GM23248 (cell line): ENCODE data around the gene ARRB1. TPM values are rescaled to one million over a fixed set of nuclear protein-coding genes. Genes with fewer than 3 reads are reported as not detected.
"Not testable (repeated sequence)": the region's sequence is repeated elsewhere in the genome, so short reads cannot be mapped to it uniquely, and the experiment has no call there.

Experiments
- DNase-seq: peaks from one replicate; pipeline ENCODE4 v3.0.0-alpha.2; 2015
- H2AFZ ChIP-seq: fragments of 200-600 bp; sonication (generic); 2 replicates; pipeline ENCODE4 v1.6.1; 2016; ENCODE audit warnings: antibody characterized with exemption
- H3F3A ChIP-seq: fragments of 200-600 bp; sonication (generic); 2 replicates; pipeline ENCODE4 v1.6.1; 2016; ENCODE audit warnings: mild to moderate bottlenecking, antibody characterized with exemption, mixed run types; ENCODE audit not compliant: insufficient read depth
- H3K27ac ChIP-seq: fragments of 200-600 bp; sonication (generic); 2 replicates; pipeline ENCODE4 v1.5.1; 2016; ENCODE audit warnings: mild to moderate bottlenecking
- H3K27me3 ChIP-seq: fragments of 200-600 bp; sonication (generic); replicated peaks from 2 replicates; pipeline ENCODE4 v1.6.1; 2016; ENCODE audit warnings: mild to moderate bottlenecking; ENCODE audit not compliant: insufficient read depth
- H3K36me3 ChIP-seq: fragments of 200-600 bp; sonication (generic); 2 replicates; pipeline ENCODE4 v1.6.1; 2016; ENCODE audit warnings: low read depth, mild to moderate bottlenecking
- H3K4me1 ChIP-seq: fragments of 200-600 bp; sonication (generic); 2 replicates; pipeline ENCODE4 v1.6.1; 2016; ENCODE audit warnings: mild to moderate bottlenecking; ENCODE audit not compliant: insufficient read depth
- H3K4me2 ChIP-seq: fragments of 200-600 bp; sonication (generic); one replicate; pipeline ENCODE4 v1.6.1; 2016; ENCODE audit warnings: mild to moderate bottlenecking; ENCODE audit not compliant: unreplicated experiment
- H3K4me3 ChIP-seq: fragments of 200-600 bp; sonication (generic); 2 replicates; pipeline ENCODE4 v1.5.1; 2016; ENCODE audit warnings: mild to moderate bottlenecking
- H3K79me2 ChIP-seq: fragments of 200-600 bp; sonication (generic); 2 replicates; pipeline ENCODE4 v1.6.1; 2016; ENCODE audit warnings: mild to moderate bottlenecking; ENCODE audit not compliant: insufficient read depth
- H3K9ac ChIP-seq: fragments of 200-600 bp; sonication (generic); 2 replicates; pipeline ENCODE4 v1.6.1; 2016; ENCODE audit warnings: mild to moderate bottlenecking
- H3K9me2 ChIP-seq: fragments of 200-600 bp; sonication (generic); 2 replicates; pipeline ENCODE4 v1.6.1; 2016; ENCODE audit warnings: mixed run types, mild to moderate bottlenecking, moderate library complexity; ENCODE audit not compliant: insufficient read depth
- H3K9me3 ChIP-seq: fragments of 200-600 bp; sonication (generic); one replicate; pipeline ENCODE4 v1.6.1; 2017; ENCODE audit warnings: low read depth
- H4K20me1 ChIP-seq: fragments of 200-600 bp; sonication (generic); 2 replicates; pipeline ENCODE4 v1.6.0; 2016; ENCODE audit not compliant: insufficient read depth
- EZH2 ChIP-seq: fragments of 200-600 bp; sonication (generic); IDR thresholded peaks from 2 replicates; pipeline ENCODE4 v1.6.1; 2018; ENCODE audit warnings: antibody characterized with exemption, mild to moderate bottlenecking; ENCODE audit not compliant: insufficient read depth, poor library complexity, severe bottlenecking
- EZH2phosphoT487 ChIP-seq: fragments of 200-600 bp; sonication (generic); IDR thresholded peaks from 2 replicates; pipeline ENCODE4 v1.6.1; 2018; ENCODE audit warnings: antibody characterized with exemption, moderate library complexity, mild to moderate bottlenecking, low read depth; ENCODE audit not compliant: insufficient read depth
- WGBS, 2 experiments: methylation state at CpG; one replicate each; pipeline ENCODE4 v1.1.6; 2015 to 2017; ENCODE audit warnings: low lambda C conversion rate in 2 of 2, low coverage in 1 of 2; ENCODE audit errors: missing lambda C conversion rate in 2 of 2; 5-methylcytosine and 5-hydroxymethylcytosine counted together
- in situ Hi-C: fragments of 300-500 bp; cut with MboI; formaldehyde crosslinking; loops from 2 replicates; pipeline ENCODE4 v1.15.0; 2020
- polyA plus RNA-seq: library from polyadenylated mRNA; unstranded; fragments of >200 nt; fragmentation: Nextera tagmentation; extraction: Ambion mirVana; gene quantifications from 2 replicates; pipeline ENCODE4 v1.2.1, GENCODE V29; 2016
- total RNA-seq: library from RNA; depleted of rRNA; stranded (reverse); fragments of >200 nt; shearing (Covaris generic); gene quantifications from 2 replicates; pipeline ENCODE4 v1.2.3, GENCODE V29; 2014

Gene ARRB1
- total and polyA plus RNA-seq, 2 experiments from 2014 or later: 2.0 to 3.1 TPM

GRCh38 chr11:75369560-75370255 lies 18.2 kb upstream of the ARRB1 start:
- no peak overlapping the region for H2AFZ ChIP-seq
- no peaks in the 10 kb centered on the region for H3K9me2 ChIP-seq
- H3K4me3 ChIP-seq: no peak overlapping the region
- H3K4me1 ChIP-seq: peaks cover 11% of the 10 kb centered on the region
- H3K9ac ChIP-seq: no peak overlapping the region
- whole genome bisulfite sequencing, 2 experiments: 83 to 85% methylated on average over 6 of the region's 6 CpGs
- H4K20me1 ChIP-seq: no peaks in the 10 kb centered on the region
- H3K9me3 ChIP-seq: no peaks in the 10 kb centered on the region
- DNase-seq: no peak
- no peaks in the 10 kb centered on the region for H3K79me2 ChIP-seq
- H3K27ac ChIP-seq: no peak overlapping the region
- in situ Hi-C loops: no loop called here
- peaks cover 11% of the 10 kb centered on the region for H3F3A ChIP-seq
- H3K36me3 ChIP-seq: no peaks in the 10 kb centered on the region
- TF ChIP-seq EZH2phosphoT487 (no peak), EZH2 (no peak)
- peaks cover 5% of the 10 kb centered on the region; the same call in 1 of the 2 replicates for H3K27me3 ChIP-seq
- no peak overlapping the region for H3K4me2 ChIP-seq

GRCh38 chr11:75366826-75367225 lies 15.4 kb upstream of the ARRB1 start:
- 91 to 93% methylated on average over 5 of the region's 5 CpGs for WGBS, 2 experiments
- H3K9me3 ChIP-seq, DNase-seq, H3K27ac ChIP-seq, H2AFZ ChIP-seq, in situ Hi-C loops, H3F3A ChIP-seq, H3K4me3 ChIP-seq, H3K4me2 ChIP-seq, H3K27me3 ChIP-seq, H3K36me3 ChIP-seq, H3K9ac ChIP-seq, H3K9me2 ChIP-seq, H4K20me1 ChIP-seq, H3K4me1 ChIP-seq, H3K79me2 ChIP-seq: not testable (repeated sequence)

GRCh38 chr11:75365711-75366181 lies 14.3 kb upstream of the ARRB1 start:
- no peaks in the 10 kb centered on the region for H3K79me2 ChIP-seq
- no peak overlapping the region for H2AFZ ChIP-seq
- TF ChIP-seq EZH2 (no peak), EZH2phosphoT487 (no peak)
- peaks cover 3% of the 10 kb centered on the region; the same call in 1 of the 2 replicates for H3K27me3 ChIP-seq
- no peaks in the 10 kb centered on the region for H3K36me3 ChIP-seq
- H3K9me3 ChIP-seq: no peaks in the 10 kb centered on the region
- H3F3A ChIP-seq: peaks cover 7% of the 10 kb centered on the region; the same call in 1 of the 2 replicates
- no peak overlapping the region for H3K4me3 ChIP-seq
- H3K9me2 ChIP-seq: no peaks in the 10 kb centered on the region
- no peak overlapping the region for H3K27ac ChIP-seq
- peak; percentile 78 for DNase-seq
- in situ Hi-C loops: no loop called here
- H3K9ac ChIP-seq: no peak overlapping the region
- WGBS, 2 experiments: 48 to 51% methylated on average over 2 of the region's 2 CpGs
- no peak overlapping the region for H3K4me2 ChIP-seq
- H4K20me1 ChIP-seq: no peaks in the 10 kb centered on the region
- H3K4me1 ChIP-seq: peaks cover 3% of the 10 kb centered on the region; the same call in 1 of the 2 replicates

- H3K9me3 ChIP-seq, H3F3A ChIP-seq, H4K20me1 ChIP-seq, H3K4me1 ChIP-seq, H3K9ac ChIP-seq, H3K36me3 ChIP-seq, H3K27me3 ChIP-seq, H2AFZ ChIP-seq, DNase-seq, H3K4me2 ChIP-seq, in situ Hi-C loops, H3K4me3 ChIP-seq, H3K9me2 ChIP-seq, H3K27ac ChIP-seq, H3K79me2 ChIP-seq: not testable (repeated sequence)
- 48 to 65% methylated on average over 4 of the region's 4 CpGs for WGBS, 2 experiments
Measured at GRCh38 chr11:75362285-75362684, 10.8 kb upstream of the ARRB1 start.

GRCh38 chr11:75356613-75357012 lies 5.2 kb upstream of the ARRB1 start:
- in situ Hi-C loops: no loop called here
- Histone ChIP-seq H3F3A (peaks cover 6% of the 10 kb centered on the region; the same call in 1 of the 2 replicates), H3K27me3 (no peaks in the 10 kb centered on the region), H3K9me3 (no peaks in the 10 kb centered on the region), H2AFZ (no peak overlapping the region), H3K79me2 (no peaks in the 10 kb centered on the region), H3K36me3 (no peaks in the 10 kb centered on the region), H3K4me2 (no peak overlapping the region), H3K27ac (no peak overlapping the region), H3K4me3 (no peak overlapping the region), H3K4me1 (no peaks in the 10 kb centered on the region), H3K9ac (no peak overlapping the region), H3K9me2 (no peaks in the 10 kb centered on the region), H4K20me1 (no peaks in the 10 kb centered on the region)
- no peak for DNase-seq
- WGBS, 2 experiments: 67 to 83% methylated on average over 2 of the region's 2 CpGs
- TF ChIP-seq EZH2phosphoT487 (no peak), EZH2 (no peak)
